Measurements from ENCODE around the gene EME2.

- TF ChIP-seq CTCF (IDR thresholded peaks at IDR 0.05; ENCODE audit: poor library complexity, severe bottlenecking) (no peak), REST (IDR thresholded peaks at IDR 0.05; ENCODE audit: borderline replicate concordance) (no peak), RAD21 (conservative IDR thresholded peaks at IDR 0.05) (no peak)
Measured at GRCh38 chr16:1759511-1759910, 13.1 kb upstream of the EME2 start.
